HepG2 (cell line): ENCODE measurements around the gene TMBIM6.

Source experiments
- CENPT ChIP-seq: sonication (generic); formaldehyde crosslinking; IDR thresholded peaks from 2 replicates; pipeline ENCODE4 v1.8.0; 2022; ENCODE audit warnings: low read depth, mild to moderate bottlenecking, moderate library complexity, missing genetic modification reagents
- ETV6 ChIP-seq: sonication (generic); formaldehyde crosslinking; conservative IDR thresholded peaks from 2 replicates; pipeline ENCODE4 v1.4.0; 2020; ENCODE audit warnings: missing genetic modification reagents
- EZH2 ChIP-seq: conservative IDR thresholded peaks from 2 replicates; pipeline ENCODE4 v1.6.1; 2012; ENCODE audit warnings: mild to moderate bottlenecking, low read depth, low read length, moderate library complexity
- HMG20A ChIP-seq: IDR thresholded peaks from 2 replicates; pipeline ENCODE4 v1.6.1; 2016; ENCODE audit warnings: borderline replicate concordance
- KLF11 ChIP-seq: IDR thresholded peaks from 2 replicates; pipeline ENCODE4 v1.6.1; 2016; ENCODE audit warnings: missing compliant biosample characterization
- MAFG ChIP-seq: sonication (generic); formaldehyde crosslinking; IDR thresholded peaks from 2 replicates; pipeline ENCODE4 v1.5.1; 2020; ENCODE audit warnings: mild to moderate bottlenecking, missing genetic modification reagents
- POLR2A ChIP-seq, 2 experiments: IDR thresholded peaks; 2 replicates each; pipeline ENCODE4 v1.6.1; 2011; ENCODE audit warnings: low read depth in 2 of 2, low read length in 2 of 2, mild to moderate bottlenecking in 1 of 2, moderate library complexity in 1 of 2; ENCODE audit not compliant: insufficient read depth in 1 of 2
- SALL2 ChIP-seq: sonication (generic); formaldehyde crosslinking; IDR thresholded peaks from 2 replicates; pipeline ENCODE4 v1.8.1; 2023; ENCODE audit warnings: mild to moderate bottlenecking, missing genetic modification reagents, inconsistent platforms
- ZFYVE20 ChIP-seq: sonication (generic); formaldehyde crosslinking; IDR thresholded peaks from 2 replicates; pipeline ENCODE4 v1.8.0; 2023; ENCODE audit warnings: low read depth, mild to moderate bottlenecking, moderate library complexity, missing genetic modification reagents, borderline replicate concordance
- ZNF12 ChIP-seq: sonication (generic); formaldehyde crosslinking; IDR thresholded peaks from 2 replicates; pipeline ENCODE4 v1.5.0; 2020; ENCODE audit warnings: missing genetic modification reagents
- ZNF318 ChIP-seq: sonication (generic); formaldehyde crosslinking; IDR thresholded peaks from 2 replicates; pipeline ENCODE4 v1.4.0; 2020; ENCODE audit warnings: mild to moderate bottlenecking, missing genetic modification reagents

- TF ChIP-seq ZNF12 (CRISPR knock-in tag): no peak
- TF ChIP-seq SALL2 (CRISPR knock-in tag): no peak
- no peak for TF ChIP-seq HMG20A (CRISPR knock-in tag)
- no peak for TF ChIP-seq EZH2
- TF ChIP-seq ETV6: no peak
- no peak for TF ChIP-seq ZFYVE20
- no peak for TF ChIP-seq KLF11 (CRISPR knock-in tag)
- TF ChIP-seq POLR2A (IDR thresholded peaks at IDR 0.05; ENCODE audit: insufficient read depth in 1 of 2, low read depth in 2 of 2, low read length in 2 of 2): no peak
- no peak for TF ChIP-seq CENPT (CRISPR knock-in tag)
- no peak for TF ChIP-seq MAFG (CRISPR knock-in tag)
- TF ChIP-seq ZNF318 (CRISPR knock-in tag): no peak
These were observed 24.7 kb downstream of the TMBIM6 start for GRCh38 chr12:49766115-49766455.
